Naive B cell (primary cell): ENCODE measurements around the gene YEATS2. TPM values are rescaled to one million over a fixed set of nuclear protein-coding genes. Genes with fewer than 3 reads are reported as not detected.

Experiments
- ATAC-seq, 2 donors: fragments of 150-1000 bp; cut with Tn5 transposase; 2 replicates each; pipeline ENCODE4 v1.10.0; 2021; ENCODE audit warnings: low read depth in 2 of 2, mild to moderate bottlenecking in 2 of 2, moderate library complexity in 2 of 2
- DNase-seq: peaks from one replicate; pipeline ENCODE4 v3.0.0; 2022
- H3K27ac Mint-ChIP-seq, 6 donors: one replicate each; pipeline ENCODE4 v1.8.0; 2020 to 2022; ENCODE audit warnings: mild to moderate bottlenecking in 6 of 6, mixed read lengths in 6 of 6, moderate library complexity in 5 of 6, inconsistent platforms in 2 of 6
- H3K27me3 Mint-ChIP-seq, 3 donors: one replicate each; pipeline ENCODE4 v1.8.0; 2021 to 2022; ENCODE audit warnings: mixed read lengths in 3 of 3, mild to moderate bottlenecking in 1 of 3
- H3K36me3 Mint-ChIP-seq, 2 donors: one replicate each; pipeline ENCODE4 v1.8.0; 2020 to 2022; ENCODE audit warnings: mixed read lengths in 2 of 2, inconsistent platforms in 1 of 2, mild to moderate bottlenecking in 1 of 2
- H3K4me1 Mint-ChIP-seq, 3 donors: one replicate each; pipeline ENCODE4 v1.8.0; 2020 to 2022; ENCODE audit warnings: mixed read lengths in 3 of 3, inconsistent platforms in 1 of 3, mild to moderate bottlenecking in 1 of 3, moderate library complexity in 1 of 3
- H3K4me3 Mint-ChIP-seq, 8 donors: one replicate each; pipeline ENCODE4 v1.8.0; 2020 to 2022; ENCODE audit warnings: mild to moderate bottlenecking in 8 of 8, mixed read lengths in 8 of 8, moderate library complexity in 8 of 8, inconsistent platforms in 2 of 8
- H3K9me3 Mint-ChIP-seq, 7 donors: one replicate each; pipeline ENCODE4 v1.8.0; 2020 to 2022; ENCODE audit warnings: mixed read lengths in 7 of 7, mild to moderate bottlenecking in 5 of 7, inconsistent platforms in 2 of 7, moderate library complexity in 1 of 7
- polyA plus RNA-seq, 6 donors: library from polyadenylated mRNA; unstranded; fragments of 300-500 nt; fragmentation: Illumina TruSeq; gene quantifications; one replicate each; pipeline ENCODE4 v1.2.3, GENCODE V29; 2021; ENCODE audit warnings: low read depth in 6 of 6

YEATS2 gene
- polyA plus RNA-seq, 6 donors from 2014 or later: 2.5 to 7.3 (median 3.9) TPM

DNA sequence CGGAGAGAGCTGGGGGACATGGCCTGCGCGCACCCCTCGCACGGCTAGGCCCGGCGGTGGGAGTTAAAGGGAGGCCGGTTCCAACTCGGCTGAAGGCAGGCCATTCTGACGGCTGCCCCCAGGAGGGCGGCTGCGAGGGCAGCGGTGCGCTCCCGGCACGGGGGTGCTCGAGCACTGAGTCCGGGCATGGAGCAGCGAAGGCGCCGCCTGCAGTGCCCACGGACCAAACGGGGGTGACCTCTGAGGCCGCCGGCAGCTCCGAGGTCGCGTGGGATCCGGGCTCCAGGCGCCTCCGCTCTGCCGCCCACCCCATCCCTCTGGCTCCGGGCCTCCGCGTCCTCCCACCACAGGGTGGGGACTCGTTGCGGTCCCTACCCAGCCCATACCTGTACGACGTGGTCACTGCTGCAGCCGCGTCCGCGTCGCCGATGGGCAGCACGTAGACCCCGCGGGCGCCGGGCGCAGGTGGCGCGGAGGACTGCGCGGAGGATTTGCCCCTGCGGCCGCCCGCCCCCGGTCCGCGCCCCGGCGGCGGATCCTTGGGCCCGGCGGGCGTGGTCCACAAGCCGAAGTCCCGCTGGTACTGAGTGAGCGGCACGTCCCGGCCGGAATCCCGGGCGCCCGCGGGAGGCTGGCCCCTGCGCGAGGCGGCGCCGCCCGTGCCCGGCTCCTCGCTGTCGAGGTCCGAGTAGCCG, 127.3 kb downstream of the YEATS2 start:
- peaks cover 9 to 15% (median 14%) of the 10 kb centered on the region in 3 donors for H3K4me1 Mint-ChIP-seq
- DNase-seq: no peak
- no peaks in the 10 kb centered on the region for H3K36me3 Mint-ChIP-seq
- no peaks in the 10 kb centered on the region for H3K9me3 Mint-ChIP-seq
- peak overlapping the region; percentile 77 to 89 (median 82) for H3K4me3 Mint-ChIP-seq
- H3K27ac Mint-ChIP-seq: peak overlapping the region in 1 of 6 donors; percentile 85
- H3K27me3 Mint-ChIP-seq: peaks cover 0 to 6% (median 0%) of the 10 kb centered on the region in 3 donors
- ATAC-seq: peak; percentile 35 to 40

DNA sequence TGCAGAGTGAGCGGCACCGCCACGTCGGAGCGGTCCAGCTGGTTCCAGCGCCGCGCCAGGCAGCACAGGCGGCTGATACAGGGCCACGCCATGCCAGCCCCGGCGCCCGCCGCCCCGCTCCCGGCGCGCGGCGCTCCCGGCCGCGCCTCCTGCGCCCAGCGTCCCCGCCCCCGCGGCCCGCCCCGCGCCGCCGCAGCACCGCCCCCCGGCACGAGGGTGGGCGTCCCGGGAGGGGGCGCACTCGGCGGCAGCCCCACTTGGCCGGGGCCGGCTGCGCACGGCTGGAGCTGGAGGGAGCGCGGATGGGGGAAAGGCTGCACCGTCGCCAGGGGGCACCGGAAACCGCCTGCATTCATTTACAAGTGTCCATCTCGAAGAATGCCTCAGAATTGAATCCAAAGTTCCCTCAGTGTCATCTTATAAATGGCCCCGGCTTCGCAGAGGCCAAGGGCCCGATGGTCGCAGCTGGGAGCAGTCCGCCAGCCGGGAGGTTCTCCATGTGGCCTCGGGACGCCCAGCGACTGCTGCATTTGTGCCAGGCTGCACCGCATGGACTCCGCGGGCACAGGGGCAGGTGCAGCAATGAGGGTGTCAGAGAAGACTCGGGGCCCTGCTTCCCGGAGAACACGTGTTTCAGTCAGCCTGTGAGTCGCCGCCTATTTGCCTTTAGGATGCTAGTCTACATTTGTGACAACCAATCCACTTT, 128.0 kb downstream of the YEATS2 start, which contains the start of gene MAP6D1:
Gene MAP6D1 (minus strand): TSS at position 122 of the 706 bp plus-strand sequence. CDS start 30 bp downstream, at position 92.
- H3K4me3 Mint-ChIP-seq: peak within 1 kb of the TSS; percentile 77 to 89 (median 84)
- ATAC-seq: peak; percentile 70 to 72
- H3K36me3 Mint-ChIP-seq: peaks cover 0 to 5% of the 10 kb centered on the region in 2 donors
- peaks cover 9 to 15% (median 14%) of the 10 kb centered on the region in 3 donors for H3K4me1 Mint-ChIP-seq
- no peaks in the 10 kb centered on the region for H3K9me3 Mint-ChIP-seq
- H3K27ac Mint-ChIP-seq: peak within 1 kb of the TSS in 4 of 6 donors; percentile 44 to 85 (median 80)
- peak; percentile 33 for DNase-seq
- peaks cover 0 to 6% (median 0%) of the 10 kb centered on the region in 3 donors for H3K27me3 Mint-ChIP-seq

DNA sequence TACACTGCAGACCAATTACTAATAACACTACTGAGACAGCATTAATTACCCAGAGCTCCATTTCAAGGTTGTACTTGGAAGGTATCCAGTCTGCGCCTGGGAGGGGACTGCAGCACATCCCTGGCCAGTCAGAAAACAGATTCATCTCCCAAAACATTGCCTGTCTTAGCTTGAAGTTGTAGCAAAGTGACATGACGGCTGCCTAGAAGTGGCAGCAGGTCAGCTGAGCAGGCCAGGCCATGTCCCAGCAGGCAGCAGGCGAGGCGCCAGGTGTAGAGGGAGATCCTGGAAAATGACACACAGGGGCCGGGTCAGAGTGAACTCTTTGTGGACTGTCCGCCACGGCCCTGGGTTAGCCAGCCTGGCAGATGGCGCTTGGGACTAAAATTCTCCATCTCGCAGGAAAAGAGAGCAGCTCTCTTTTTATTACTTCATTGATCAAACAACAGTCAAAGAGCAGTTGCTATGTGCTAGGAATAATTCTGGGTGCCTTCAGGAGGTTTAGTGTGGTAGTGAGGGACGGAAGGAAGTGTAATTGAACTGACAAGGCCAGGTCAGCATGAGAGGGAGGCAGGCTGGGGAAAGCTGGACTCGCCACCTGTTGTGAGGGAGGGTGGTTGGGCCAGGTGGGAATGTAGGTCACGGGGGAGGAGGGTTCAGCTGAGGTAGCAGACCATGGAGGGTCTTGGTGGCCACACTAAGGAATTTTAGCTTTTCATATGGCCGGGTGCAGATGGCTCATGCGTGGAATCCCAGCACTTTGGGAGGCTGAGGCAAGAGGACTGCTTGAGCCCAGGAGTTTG, 129.1 kb downstream of the YEATS2 start:
- Mint-ChIP-seq H3K4me1 (peaks cover 9 to 15% (median 14%) of the 10 kb centered on the region in 3 donors), H3K36me3 (peaks cover 0 to 5% of the 10 kb centered on the region in 2 donors), H3K27ac (peak overlapping the region in 2 of 6 donors; percentile 71 to 75), H3K9me3 (no peaks in the 10 kb centered on the region), H3K27me3 (peaks cover 0 to 6% (median 0%) of the 10 kb centered on the region in 3 donors), H3K4me3 (peak overlapping the region; percentile 30 to 89 (median 77))
- no peak for DNase-seq
- no peak for ATAC-seq

DNA sequence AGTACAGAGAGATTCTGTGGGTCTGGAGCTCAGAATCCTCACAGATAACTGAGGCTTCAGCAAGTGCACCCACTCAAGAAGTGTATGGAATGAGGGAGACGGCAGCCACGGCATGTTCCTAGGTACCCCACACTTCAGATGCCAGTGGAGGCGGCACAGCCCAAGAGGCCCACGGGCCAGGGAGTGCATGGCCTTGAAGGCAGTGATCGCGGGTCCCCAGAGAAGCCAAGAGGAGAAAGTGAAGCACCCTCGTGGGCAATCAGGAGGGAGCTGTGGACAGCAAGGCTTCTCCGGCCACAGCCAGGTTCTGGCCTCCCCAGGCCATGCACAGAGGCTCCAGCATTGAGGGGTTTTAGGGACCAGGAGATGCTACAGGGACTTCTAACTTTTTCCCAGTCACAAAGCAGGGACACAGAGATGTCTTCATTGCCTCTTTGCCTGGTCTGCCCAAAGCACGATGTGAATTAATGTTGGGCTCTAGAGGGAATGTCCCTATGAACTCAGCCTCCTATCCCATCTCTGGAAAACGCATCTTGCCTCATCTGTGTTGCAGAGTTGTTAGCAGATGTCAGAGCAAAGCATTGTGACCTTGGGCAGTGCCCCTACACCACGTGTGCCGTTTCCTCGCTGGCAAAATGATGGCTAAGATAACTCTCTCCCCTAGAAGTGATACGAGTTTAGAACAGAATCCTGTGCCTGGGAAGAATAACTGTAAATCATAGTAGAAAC, 130.4 kb downstream of the YEATS2 start:
- peak overlapping the region in 3 of 6 donors; percentile 7 to 90 (median 81) for H3K27ac Mint-ChIP-seq
- H3K27me3 Mint-ChIP-seq: no peaks in the 10 kb centered on the region
- DNase-seq (no peak), ATAC-seq (no peak)
- peak overlapping the region in 1 of 8 donors; percentile 21 for H3K4me3 Mint-ChIP-seq
- H3K36me3 Mint-ChIP-seq: peaks cover 0 to 8% of the 10 kb centered on the region in 2 donors
- H3K9me3 Mint-ChIP-seq: no peaks in the 10 kb centered on the region
- peaks cover 9 to 15% (median 14%) of the 10 kb centered on the region in 3 donors for H3K4me1 Mint-ChIP-seq

DNA sequence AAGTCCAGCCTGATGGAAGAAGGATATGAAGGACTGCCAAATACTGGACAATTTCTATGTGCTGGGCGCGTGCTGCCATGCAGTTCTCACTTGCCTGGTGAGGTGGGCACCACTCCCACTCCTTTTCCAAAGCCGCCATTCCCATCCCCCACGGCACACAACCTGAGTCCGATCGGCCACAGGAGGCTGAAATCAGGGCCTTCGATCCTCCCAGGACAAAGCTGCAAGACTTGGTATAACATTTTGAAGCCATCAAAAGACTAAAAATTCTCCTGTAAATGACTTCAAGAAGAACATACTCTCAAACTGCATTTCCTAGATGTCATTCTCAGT, 130.9 kb downstream of the YEATS2 start:
- Mint-ChIP-seq H3K27ac (peak overlapping the region in 2 of 6 donors; percentile 7 to 43), H3K9me3 (no peaks in the 10 kb centered on the region), H3K4me3 (peak overlapping the region in 1 of 8 donors; percentile 21), H3K36me3 (peaks cover 0 to 8% of the 10 kb centered on the region in 2 donors), H3K27me3 (no peaks in the 10 kb centered on the region), H3K4me1 (peaks cover 9 to 15% (median 14%) of the 10 kb centered on the region in 3 donors)
- DNase-seq (no peak), ATAC-seq (no peak)

DNA sequence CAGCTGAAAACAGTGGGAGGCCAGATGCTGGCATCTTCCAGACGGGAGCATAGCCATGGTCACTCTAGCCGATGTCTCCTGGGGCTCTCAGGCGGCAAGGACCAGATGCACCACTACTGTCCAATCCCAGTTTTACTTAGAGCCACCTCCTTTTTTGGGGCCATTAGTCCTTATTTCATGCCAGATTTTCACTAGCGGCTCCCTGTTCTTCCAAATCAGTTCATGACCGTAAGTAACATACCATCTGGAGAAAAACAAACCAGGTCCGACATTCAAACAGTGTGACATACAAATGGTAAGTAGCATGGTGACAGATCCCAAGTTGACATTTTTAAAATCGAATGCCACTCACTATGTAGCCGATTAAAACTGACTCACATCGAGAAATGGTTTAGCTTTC, 131.9 kb downstream of the YEATS2 start:
- Mint-ChIP-seq H3K27me3 (no peaks in the 10 kb centered on the region), H3K36me3 (peaks cover 5 to 12% of the 10 kb centered on the region in 2 donors), H3K4me3 (no peak overlapping the region), H3K9me3 (no peaks in the 10 kb centered on the region), H3K27ac (peak overlapping the region in 1 of 6 donors; percentile 77), H3K4me1 (peaks cover under 1 to 8% (median 7%) of the 10 kb centered on the region in 3 donors)
- DNase-seq (no peak), ATAC-seq (no peak)

DNA sequence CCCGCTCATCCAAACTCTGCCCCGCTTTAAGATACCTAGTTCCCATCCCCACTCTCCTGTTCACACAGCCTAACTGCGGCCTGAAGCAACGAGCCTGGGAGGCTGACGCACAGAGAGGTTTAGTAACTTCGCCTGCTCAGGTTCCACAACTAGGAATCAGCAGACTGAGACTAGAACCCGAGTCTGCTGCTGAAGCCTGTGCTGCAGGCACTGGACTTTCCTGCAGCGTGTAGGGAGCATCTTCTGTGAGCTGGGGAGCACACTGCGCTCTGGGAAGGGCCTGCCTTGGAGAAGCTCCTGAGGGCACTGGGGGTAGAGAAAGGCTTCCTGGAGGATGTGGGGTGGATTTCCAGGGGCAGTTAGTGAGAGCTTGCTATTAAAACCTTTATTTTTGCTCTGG, 132.6 kb downstream of the YEATS2 start:
- no peaks in the 10 kb centered on the region for H3K9me3 Mint-ChIP-seq
- H3K27ac Mint-ChIP-seq: no peak overlapping the region
- no peaks in the 10 kb centered on the region for H3K27me3 Mint-ChIP-seq
- ATAC-seq: no peak
- peaks cover 0 to 6% (median 5%) of the 10 kb centered on the region in 3 donors for H3K4me1 Mint-ChIP-seq
- peaks cover 5 to 13% of the 10 kb centered on the region in 2 donors for H3K36me3 Mint-ChIP-seq
- no peak overlapping the region for H3K4me3 Mint-ChIP-seq
- no peak for DNase-seq

DNA sequence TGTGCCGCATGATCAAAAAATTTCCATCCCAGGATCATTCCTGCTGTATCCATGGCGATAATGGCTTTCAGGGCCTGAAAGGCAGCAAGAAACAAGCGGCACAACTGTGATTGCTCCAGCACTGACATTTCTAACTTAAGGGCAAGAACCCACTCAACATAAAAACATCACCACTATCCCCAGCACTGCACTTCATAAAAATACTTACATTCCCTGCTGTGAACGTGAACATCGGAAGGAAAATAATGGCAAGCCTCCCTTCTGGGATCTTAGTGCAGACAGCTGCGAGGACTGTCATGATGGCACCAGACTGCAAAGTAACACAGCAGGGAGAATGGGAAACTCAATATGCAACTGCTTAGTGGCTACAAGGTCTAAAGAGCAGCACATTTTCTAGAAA, 135.9 kb downstream of the YEATS2 start:
- Mint-ChIP-seq H3K27ac (no peak overlapping the region), H3K27me3 (no peaks in the 10 kb centered on the region), H3K4me3 (no peak overlapping the region), H3K4me1 (no peaks in the 10 kb centered on the region), H3K9me3 (no peaks in the 10 kb centered on the region), H3K36me3 (peaks cover 5 to 17% of the 10 kb centered on the region in 2 donors)
- ATAC-seq (no peak), DNase-seq (no peak)

DNA sequence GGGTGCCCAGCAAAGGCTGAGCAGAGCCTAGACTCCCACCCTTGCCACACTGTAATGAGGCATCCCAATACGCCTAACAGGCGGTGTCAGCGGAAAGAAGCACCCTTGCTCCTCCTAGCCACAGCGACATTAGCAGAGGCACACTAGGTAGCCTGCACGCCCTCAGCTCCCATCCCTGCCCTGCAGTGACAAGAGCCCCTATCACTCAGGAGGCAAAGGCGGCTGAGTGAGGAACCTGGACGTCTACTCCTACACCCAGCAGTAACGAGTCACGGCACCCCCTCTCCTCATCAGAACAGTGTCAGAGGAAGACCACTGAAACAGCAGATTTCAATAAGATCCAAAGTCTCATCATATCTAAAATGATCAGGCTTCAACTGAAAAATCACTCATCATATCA, 139.8 kb downstream of the YEATS2 start:
- Mint-ChIP-seq H3K27me3 (no peaks in the 10 kb centered on the region), H3K36me3 (peaks cover 5 to 24% of the 10 kb centered on the region in 2 donors), H3K27ac (peak overlapping the region in 1 of 6 donors; percentile 16)

DNA sequence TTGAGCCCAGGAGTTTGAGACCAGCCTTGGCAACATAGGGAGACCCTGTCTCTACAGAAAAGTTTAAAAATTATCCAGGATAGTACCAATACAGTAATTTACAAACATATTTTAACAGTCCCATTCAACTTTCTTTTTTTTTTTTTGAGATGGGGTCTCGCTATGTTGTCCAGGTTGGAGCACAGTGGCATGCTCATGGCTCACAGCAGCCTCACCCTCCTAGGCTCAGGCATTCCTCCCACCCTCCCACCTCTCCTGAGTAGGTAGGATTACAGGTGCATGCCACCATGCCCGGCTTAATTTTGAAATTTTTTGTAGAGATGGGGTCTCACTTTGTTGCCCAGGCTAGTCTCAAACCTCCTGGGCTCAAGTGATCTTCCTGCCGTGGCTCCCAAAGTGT, 140.3 kb downstream of the YEATS2 start:
- Mint-ChIP-seq H3K9me3 (no peaks in the 10 kb centered on the region), H3K4me1 (no peaks in the 10 kb centered on the region), H3K27me3 (no peaks in the 10 kb centered on the region), H3K27ac (no peak overlapping the region), H3K36me3 (peaks cover 5 to 22% of the 10 kb centered on the region in 2 donors), H3K4me3 (no peak overlapping the region)
- ATAC-seq (no peak), DNase-seq (no peak)

More for the DNA sequence above, 139.8 kb downstream of the YEATS2 start:
- no peak for DNase-seq
- no peaks in the 10 kb centered on the region for H3K9me3 Mint-ChIP-seq
- ATAC-seq: no peak
- H3K4me1 Mint-ChIP-seq: no peaks in the 10 kb centered on the region
- H3K4me3 Mint-ChIP-seq: no peak overlapping the region

DNA sequence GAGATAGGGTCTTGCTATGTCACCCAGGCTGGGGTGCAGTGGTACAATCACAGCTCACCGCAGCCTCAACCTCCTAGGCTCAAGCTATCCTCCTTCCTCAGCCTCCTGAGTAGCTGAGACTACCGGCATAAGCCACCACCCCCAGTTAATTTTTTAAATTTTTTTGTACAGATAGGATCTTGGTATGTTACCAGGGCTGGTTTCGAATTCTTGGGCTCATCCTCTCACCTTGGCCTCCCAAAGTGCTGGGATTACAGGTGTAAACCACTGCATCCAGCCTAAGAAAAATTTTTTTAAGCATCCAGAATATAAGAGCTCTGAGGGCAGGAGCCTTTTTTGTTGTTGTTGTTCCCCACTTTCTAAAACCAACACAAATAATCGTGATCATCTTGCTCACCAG, 142.2 kb downstream of the YEATS2 start:
- H3K4me1 Mint-ChIP-seq: no peaks in the 10 kb centered on the region

DNA sequence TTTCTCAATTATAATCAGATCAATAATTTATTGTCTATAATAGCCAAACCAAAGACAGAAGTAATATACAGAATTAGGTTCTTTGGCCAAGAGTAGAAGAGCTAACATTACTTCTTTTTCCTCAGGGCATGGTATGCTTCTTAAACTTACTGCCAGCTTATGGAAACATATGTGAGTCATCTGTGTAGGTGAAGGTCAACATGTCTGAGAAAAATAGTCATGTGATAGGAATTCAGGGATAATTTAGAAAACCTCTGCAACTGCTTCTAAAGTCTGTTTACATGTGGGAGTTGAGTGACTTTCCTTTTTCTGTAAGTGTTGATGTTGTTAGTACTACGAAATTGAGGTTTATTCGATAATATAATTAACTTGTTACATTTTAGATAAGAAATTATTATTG, 147.0 kb downstream of the YEATS2 start:
- no peaks in the 10 kb centered on the region for H3K4me1 Mint-ChIP-seq
- H3K36me3 Mint-ChIP-seq: peaks cover 6 to 25% of the 10 kb centered on the region in 2 donors
- H3K4me3 Mint-ChIP-seq: no peak overlapping the region
- ATAC-seq: no peak
- DNase-seq: no peak
- no peaks in the 10 kb centered on the region for H3K27me3 Mint-ChIP-seq
- H3K9me3 Mint-ChIP-seq: no peaks in the 10 kb centered on the region
- H3K27ac Mint-ChIP-seq: no peak overlapping the region

More for the DNA sequence above, 142.2 kb downstream of the YEATS2 start:
- Mint-ChIP-seq H3K4me3 (no peak overlapping the region), H3K27me3 (no peaks in the 10 kb centered on the region), H3K36me3 (peaks cover 0 to 17% of the 10 kb centered on the region in 2 donors), H3K9me3 (no peaks in the 10 kb centered on the region), H3K27ac (no peak overlapping the region)
- ATAC-seq (no peak), DNase-seq (no peak)

DNA sequence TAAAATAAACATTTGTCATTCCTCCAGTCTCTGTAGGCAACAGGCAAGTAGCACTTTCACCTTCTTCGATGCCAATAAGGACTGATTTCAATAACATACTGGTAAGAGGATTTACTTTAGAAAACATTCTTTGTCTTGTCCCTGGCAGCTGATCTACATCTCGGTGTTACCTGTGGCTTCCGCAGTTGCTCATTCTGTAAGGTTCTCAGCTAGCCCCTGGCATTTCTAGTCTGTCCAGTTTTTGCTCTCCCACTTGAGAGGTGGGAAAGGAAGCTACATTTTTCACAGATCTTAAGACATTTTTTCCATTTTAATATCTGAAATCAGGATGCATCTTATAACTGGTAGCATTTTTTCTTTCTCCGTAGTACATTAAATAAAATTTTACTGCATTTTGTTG, 147.5 kb downstream of the YEATS2 start:
- peak overlapping the region in 1 of 6 donors; percentile 69 for H3K27ac Mint-ChIP-seq
- H3K27me3 Mint-ChIP-seq: no peaks in the 10 kb centered on the region
- ATAC-seq: no peak

More for the DNA sequence above, 147.5 kb downstream of the YEATS2 start:
- DNase-seq: no peak
- Mint-ChIP-seq H3K9me3 (no peaks in the 10 kb centered on the region), H3K4me1 (no peaks in the 10 kb centered on the region), H3K4me3 (no peak overlapping the region), H3K36me3 (peaks cover 8 to 30% of the 10 kb centered on the region in 2 donors)
